ENCODE data around the gene BAG2.

Gene BAG2

DNA sequence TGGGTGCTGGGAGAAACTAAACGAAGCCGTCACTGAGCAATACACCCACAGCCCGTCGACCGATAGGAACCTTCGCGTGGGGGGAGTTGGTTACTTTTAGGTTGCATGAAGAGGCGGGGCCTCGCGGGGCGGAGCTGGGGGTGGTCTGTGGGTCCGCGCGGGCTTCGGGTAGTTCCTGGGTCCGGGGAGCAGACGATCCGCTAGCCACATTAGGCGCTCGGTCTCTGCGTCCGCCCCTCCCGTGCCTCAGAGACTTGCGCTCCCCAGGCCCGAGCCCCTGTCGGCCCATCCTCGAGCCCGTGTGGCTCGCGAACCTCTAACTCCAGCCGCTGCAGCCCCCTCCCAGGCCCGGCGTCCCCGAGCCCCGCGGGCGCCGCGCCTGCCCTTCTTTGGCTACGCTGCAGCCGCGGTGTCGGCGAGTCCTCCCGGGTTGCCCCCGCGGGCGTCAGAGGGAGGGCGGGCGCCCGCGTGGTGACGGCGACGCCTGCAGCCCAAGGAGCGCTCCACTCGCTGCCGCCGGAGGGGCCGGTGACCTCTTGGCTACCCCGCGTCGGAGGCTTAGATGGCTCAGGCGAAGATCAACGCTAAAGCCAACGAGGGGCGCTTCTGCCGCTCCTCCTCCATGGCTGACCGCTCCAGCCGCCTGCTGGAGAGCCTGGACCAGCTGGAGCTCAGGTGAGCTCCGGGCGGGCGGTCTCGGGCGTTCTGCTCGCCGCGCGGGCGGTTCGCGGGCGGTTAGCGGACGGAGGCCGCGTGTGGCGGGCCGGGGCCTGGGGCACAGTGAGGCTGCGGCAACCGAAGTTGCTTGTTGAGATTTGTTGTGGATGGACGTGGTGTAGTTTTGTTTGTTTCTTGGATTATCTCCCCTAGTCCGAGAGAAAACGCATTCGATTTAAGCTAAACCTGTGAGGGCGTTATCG, at the start of gene BAG2:
Gene BAG2 (plus strand): TSS at position 191 of the 920 bp plus-strand sequence. CDS start 372 bp downstream, at position 563.
- DNase-seq: peak; percentile 95

DNA sequence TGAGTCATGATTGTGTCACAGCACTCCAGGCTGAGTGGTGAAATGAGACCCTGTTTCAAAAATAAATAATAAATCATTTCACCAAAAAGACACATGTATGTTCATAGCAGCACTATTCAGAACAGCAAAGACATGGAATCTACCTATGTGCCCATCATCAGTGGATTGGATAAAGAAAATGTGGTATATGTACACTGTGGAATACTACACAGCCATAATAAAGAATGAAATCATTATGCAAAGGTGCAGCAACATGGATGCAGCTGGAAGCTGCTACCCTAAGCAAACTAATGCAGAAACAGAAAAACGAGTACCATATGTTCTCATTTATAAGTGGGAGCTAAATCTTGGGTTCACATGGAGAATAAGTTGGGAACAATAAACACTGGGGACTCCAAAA, 49.0 kb upstream of the BAG2 start:
- no peak for DNase-seq

DNA sequence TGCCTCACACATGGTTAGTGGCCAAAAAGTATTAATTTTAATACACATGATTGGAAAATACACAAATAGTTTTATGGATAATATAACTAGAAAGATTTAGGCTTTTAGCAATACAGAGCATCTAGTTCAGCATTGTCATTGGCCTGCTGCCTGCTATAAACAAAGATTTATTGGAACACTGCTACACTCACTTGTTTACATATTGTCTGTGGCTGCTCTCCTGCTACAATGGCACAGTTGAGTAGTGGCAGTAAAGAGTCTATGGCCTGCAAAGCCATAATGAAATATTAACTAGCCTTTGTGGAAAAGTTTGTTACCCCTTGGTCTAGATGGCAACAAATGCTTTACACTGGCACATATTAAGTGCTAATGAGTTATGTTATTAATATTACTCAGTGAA, 44.4 kb upstream of the BAG2 start:
- no peak for DNase-seq

DNA sequence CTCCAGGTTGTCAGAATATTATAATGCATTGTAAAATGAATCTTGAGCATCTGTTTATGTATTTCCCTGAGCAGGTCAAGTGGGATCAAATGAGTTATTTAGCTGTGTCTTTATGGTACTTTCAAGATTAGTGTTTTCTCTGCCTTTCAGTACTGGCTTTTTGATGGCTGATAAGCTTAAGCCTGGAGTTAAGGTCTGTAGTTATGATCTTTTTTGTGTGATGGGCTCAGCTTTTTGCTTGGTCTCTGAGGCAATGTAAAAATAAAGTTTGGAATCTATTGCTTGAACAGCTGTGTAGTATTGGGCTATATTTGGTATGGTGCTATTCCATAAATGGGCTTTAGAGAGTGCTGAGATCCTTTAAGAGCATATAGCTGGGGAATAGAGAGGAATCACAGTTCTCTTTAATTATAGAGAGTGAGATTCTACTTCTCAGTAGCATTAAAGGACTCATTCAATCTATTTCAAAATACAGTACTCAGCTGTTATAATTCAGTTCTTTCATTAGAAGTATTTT, 41.4 kb upstream of the BAG2 start:
- no peak for DNase-seq

DNA sequence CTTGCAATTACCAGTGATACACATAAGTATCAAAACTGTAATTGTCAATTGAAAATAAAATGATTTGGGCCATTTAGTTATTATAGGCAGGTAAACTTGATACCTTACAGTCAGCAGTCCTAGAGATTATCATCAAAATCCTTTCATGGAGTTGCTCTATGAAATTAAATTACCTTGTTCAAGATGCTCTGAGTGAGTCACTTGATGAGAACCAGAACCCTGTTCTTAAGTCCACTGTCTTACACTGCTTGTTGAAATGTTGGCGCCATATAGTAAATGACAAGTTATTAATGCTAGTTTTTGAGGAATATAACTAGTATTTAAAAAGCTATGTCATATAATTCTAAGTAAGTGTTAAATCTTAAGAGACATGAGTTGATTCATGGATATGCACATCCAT, 37.2 kb upstream of the BAG2 start:
- DNase-seq: no peak

DNA sequence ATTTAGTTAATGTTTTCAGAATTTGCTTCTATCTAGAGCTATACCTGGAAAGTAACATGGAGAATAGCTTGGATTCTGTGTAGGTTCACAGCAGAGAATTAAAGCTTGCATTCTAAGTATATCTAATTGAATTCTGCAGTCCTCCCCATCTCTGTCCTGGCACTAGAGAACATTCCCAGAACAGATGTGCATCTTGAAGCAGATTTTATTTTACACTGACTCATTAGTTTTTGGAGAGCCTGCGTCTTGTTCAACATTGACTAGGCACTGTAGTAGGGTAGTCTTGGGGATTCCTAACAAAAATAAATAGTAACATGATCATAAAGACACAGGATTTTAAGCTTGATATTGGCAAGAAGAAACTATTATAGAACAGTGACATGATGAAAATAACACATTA, 36.2 kb upstream of the BAG2 start:
- DNase-seq: no peak

DNA sequence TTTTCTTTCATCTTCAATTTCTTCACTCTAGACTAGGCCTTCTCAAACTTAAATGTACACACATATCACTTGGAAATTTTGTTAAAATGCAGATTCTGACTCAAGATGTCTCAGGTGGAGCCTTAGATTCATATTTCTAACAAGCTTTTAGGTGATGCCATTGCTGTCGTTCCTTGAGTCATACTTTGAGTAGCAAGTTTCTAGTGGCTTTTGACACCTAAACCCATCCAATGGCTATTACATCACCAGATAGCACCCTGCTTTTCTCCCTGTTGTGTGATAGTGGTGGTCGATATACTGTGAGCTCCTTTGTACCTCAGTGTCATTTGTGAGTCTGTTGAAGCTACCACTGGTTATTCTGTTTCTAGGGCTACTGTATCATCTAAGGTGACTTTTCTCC, 34.8 kb upstream of the BAG2 start:
- DNase-seq: no peak

DNA sequence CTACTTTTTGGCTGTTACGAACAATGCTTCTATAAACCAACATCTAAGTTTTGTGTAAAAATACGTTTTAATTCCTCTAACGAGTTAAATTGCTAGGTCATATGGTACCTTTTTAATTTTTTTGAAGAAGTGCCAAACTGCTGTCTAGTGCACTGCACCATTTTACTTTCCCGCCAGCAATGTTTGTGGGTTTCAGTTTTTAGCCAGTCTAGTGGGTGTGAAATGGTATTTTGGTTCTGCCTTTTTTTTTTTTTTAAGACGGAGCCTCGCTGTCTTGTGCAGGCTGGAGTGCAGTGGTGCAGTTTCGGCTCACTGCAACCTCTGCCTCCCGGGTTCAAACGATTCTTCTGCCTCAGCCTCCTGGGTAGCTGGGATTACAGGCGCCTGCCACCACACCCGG, 34.1 kb upstream of the BAG2 start:
- DNase-seq: no peak

DNA sequence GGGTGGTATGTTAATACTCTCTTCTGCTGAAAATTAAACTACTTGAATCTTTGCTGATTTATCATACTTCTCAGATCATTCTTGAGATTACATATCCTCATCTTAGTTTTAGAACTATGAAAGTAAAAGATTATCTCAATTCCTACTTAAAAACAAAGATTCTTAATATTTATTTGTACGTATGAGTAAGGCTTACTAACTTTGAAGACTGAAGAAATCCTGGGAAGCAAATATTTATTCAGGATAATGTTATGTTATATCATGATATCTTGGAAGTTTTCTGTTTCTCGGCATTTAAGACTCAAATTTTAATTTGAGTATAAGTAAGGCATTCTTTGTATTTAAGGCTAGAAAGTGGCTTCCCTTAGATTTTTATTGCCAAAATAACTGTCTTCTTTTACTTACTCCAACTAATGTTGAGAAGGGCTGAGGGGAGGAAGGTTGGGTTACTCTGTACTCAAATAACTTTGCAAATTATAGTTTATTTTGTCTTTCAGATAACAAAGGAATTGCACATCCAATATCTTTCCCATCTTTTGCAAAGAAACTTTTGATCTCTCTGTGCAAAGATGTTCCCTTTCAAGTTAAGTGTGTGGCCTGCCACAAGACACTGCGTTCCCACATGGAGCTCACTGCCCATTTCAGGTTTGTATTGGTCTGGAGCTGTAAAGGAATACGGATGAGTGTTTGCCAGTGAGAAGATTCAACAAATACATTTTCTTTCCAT, 30.5 kb upstream of the BAG2 start:
- DNase-seq: no peak

DNA sequence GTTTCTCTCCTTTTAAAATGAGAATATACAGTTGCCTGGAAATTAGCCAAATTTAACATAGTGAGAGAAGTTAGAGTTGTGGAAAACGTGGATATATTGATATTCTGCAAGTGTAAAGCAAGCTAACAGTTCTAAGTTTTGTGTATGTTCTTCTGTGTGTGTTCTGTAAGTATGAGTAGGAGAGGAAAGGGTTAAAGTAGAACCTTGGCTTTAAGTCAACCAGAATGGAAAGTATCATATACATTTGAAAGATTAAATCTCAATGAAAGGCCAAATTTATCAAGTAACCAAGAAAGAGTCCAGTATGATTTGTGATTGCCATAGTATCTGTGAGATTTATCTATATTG, 30.0 kb upstream of the BAG2 start:
- DNase-seq: no peak

DNA sequence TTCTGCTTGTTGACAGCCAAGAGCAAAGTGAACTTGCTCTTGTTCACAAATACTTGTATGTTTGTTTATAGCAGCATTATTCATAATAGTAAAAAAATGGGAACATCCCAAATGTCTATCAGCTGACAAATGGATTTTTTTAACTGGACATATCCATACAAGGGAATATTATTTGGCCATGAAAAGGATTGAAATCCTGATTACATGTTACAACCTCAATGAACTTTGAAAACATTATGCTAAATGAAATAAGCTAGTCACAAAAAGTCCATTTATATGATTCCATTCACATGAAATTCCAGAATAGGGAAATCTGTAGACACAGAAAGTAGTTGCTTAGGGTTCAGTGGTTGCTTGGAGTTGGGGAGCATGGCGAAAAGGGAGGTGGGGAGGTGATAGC, 28.4 kb upstream of the BAG2 start:
- no peak for DNase-seq

DNA sequence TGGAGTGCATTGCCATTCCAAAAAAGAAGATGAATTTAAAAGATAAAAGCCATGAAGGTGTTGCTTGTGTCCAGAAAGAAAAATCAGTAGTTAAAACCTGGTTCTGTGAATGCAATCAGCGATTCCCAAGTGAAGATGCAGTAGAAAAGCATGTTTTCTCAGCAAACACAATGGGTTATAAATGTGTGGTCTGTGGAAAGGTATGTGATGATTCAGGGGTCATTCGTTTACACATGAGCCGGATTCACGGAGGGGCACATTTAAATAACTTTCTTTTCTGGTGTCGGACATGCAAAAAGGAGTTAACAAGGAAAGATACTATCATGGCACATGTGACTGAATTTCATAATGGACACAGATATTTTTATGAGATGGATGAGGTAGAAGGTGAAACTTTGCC, 24.7 kb upstream of the BAG2 start:
- no peak for DNase-seq

DNA sequence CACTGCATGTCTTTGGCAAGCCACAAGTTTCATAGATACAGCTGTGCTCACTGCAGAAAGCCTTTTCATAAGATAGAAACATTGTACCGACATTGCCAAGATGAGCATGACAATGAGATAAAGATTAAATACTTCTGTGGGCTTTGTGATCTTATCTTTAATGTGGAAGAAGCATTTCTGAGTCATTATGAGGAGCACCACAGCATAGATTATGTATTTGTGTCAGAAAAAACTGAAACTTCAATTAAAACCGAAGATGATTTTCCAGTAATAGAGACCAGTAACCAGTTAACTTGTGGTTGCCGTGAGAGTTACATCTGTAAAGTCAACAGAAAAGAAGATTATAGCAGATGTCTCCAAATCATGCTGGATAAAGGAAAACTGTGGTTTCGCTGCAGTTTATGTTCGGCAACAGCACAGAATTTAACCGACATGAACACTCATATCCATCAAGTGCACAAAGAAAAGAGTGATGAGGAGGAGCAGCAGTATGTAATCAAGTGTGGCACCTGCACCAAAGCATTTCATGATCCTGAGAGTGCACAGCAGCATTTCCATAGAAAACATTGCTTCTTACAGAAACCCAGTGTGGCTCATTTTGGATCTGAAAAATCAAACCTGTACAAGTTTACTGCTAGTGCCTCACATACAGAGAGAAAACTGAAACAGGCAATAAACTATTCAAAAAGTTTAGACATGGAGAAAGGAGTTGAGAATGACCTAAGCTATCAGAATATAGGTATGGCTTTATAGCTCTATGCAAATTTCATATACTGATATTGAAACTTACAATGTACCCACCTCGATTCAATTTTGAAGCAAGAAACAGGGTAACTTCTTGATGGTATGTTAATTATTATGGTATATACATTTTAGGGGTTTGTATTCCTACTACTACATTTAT, 23.9 kb upstream of the BAG2 start:
- DNase-seq: no peak

DNA sequence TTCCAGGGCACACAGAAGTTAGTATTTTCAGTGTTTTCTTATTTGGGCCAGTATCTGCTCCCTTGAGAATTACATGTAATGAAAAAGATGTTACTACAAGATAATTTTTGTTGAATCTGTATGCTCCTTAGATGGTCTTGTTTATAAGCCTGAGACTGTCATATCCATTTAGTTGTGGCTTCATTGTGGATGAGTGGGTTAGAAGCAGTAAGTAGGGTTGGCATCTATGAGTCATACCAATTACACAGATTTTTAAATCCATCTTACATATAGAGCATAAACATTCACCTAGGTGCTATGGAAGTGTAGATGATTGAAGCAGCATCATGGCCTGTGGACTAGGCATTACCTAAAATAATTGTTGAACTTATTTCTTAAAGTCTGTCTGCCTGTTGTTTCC, 13.5 kb upstream of the BAG2 start:
- DNase-seq: no peak

DNA sequence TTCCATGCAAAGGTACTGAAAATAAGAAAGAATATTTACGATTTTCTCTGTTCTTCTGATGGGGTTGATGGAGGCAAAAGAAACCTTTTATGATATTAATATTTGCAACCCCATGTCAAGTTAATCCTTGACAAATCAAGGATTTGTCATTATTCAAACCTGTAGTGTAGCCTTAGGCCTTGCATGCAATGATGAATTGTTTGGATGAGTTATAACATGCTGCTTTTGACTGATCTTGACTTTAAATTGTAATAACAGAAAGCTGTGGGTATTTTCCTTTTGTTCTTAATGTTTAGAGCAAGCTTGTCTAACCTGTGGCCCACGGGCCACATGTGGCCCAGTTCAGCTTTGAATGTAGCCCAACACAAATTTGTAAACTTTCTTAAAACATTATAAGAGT, 13.0 kb upstream of the BAG2 start:
- DNase-seq: no peak

DNA sequence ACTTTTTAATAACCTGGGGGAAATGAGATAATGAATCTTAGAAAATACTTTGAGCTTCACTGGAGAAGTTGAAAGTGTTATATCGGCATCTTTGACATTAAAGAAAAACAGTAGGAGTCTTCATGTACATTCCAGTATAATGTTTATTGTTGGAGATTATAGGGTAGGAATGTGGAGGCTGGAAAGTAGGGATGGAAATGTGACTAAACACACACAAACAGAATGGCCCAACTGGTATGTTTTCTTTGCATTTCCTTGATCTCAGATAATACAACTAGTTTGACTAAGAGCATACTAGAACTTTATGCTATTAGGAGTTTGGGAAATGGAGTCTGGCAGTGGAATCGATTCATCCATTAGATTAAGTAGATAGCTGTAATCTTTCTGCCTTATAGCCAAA, 10.1 kb upstream of the BAG2 start:
- no peak for DNase-seq

DNA sequence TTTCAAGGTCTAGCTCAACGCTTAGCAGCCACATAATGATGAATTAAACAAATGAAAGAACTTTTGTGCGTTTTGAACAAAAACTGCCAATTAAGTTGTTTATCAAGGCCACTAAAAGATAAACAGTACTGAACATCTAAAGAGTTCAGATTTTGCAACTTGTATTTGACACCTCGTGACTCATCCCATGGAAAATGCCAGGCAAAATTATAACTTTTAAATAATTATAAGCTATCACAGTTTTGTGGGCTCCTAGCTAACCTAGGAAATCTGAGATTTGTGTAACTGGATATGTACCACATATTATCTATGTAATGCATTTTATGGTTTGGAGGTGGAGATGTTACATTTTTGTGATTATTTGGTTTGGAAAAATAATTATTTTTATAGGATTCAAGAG, 9.6 kb upstream of the BAG2 start:
- no peak for DNase-seq

DNA sequence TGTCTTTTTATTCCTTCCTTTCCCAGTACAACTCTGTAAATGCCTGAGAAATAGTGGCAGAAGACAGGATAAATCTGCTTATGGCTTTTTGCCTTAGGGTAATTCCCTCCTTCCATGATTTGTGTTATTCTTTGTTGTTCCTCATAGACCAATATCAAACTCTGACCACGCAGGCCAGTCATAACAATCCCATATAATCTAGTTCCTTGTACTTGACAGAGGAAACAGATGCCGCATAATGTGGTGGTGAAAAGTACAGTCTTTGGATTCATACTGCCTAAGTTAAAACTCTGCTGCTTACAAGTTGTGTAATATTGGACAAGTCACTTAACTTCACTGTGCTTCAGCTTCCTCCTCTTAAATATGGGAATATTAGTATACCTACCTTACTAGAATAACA, 8.2 kb upstream of the BAG2 start:
- DNase-seq: no peak

DNA sequence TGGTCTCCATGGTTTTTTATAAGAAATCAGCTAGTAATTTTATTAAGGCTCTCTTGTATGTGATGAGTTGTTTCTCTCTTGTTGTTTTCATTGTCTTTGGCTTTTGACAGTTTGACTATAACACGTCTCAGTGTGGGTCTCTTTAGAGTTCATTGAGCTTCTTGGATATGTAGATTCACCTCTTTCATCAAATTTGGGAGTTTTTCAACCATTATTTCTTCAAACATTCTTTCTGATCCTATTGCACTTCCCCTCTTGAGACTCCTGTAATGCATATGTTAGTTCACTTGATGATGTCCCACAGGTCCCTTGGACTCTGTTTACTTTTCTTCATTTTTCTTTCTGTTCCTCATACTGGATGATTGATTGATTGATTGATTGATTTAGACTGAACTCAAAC, 7.0 kb upstream of the BAG2 start:
- DNase-seq: no peak

DNA sequence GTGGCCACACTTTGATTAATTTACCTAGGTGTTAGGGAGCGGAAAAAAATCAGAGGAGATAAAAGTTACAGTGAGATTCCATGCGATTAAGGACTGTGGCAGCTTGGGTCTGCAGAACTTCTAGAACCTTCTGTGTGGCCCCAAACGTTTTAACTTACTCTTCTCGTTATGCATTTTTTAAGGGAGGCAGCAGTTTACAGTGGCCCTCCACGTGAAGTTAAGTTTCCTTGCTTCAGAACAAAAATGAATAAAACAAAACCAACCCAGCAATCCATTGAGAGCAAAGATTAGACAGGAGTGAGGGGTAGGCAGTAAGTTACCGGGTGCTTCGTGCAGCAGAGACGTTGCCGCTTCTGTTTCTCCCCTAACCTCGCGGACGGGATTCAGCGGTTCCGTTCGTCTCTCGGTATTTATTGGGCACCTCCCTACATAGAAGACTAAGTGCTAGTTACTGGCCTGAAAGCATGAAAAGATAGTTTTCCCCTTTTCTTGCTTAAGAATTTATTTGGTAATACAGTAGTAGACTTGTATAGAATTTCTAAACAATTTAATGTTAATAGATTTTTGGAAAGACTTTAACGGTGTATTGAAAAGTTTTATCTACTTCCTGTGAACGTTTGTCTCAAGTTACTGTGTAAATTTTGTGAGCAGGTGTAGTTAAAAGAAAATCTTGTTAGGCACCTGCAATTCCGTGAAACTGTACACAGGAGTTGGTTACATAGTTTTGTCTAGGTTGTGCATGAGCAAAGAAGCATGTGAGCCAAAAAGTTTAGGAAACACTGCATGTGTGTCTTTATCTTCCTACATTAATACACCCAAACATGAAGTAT, 1.1 kb downstream of the BAG2 start:
- DNase-seq: peak; percentile 65

DNA sequence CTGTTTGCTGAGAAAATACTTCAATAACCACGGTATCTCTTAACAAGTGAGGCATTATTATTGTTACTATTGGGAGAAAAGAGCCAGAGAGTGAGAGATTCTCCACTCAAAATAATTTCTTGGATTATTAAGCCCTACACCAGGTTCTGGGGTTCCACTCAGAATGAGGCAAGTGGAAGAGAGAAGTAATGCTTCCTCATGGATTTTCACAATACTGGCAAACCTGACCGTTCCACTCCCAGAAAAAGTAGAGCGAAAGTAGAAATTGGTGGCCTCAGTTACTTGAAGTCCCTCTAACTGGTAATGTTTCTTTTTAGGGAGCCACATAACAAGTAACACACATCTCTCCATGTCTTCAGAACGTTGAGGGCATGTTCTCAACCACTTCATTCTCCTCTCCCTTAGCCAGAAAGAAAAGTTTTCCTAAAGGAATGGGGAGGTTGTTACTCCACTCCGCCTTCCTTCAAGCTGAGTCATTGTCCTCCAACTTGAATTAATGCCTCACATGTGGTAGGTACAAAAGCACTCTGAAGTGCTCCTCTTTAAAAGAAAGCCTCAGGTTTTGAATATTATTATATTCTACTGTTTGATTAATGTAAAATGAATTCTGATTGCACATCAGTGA, 1.9 kb downstream of the BAG2 start:
- DNase-seq: no peak

DNA sequence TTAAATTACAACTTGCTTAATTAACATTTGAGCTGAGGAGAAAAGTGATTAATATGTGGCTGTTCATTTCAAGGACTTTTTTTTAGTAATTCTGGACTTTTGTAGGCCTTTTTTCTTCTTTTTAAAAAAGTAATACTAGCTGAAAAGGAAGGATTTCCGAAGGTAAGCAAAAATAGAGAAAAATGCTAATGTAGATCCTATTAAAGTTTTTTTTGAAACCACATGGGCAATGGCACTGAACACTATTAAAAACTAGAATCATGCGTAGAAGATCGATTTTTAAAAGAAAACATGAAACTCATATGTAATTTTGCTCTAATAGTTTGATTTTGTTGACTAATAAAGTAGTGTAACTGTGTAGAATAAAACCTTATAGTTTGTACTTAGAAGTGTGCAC, 2.4 kb downstream of the BAG2 start:
- DNase-seq: no peak

Data from activated CD8-positive, alpha-beta memory T cell treated with anti-CD3 and anti-CD28 coated beads for 24 hours (primary cell).